ENCODE results near the gene GPR148. TPM values are rescaled to one million over a fixed set of nuclear protein-coding genes. Genes with fewer than 3 reads are reported as not detected.

Gene GPR148
- polyA plus RNA-seq, 4 donors = 0.04 to 0.22 TPM; not detected in 2

- Histone ChIP-seq H3K4me3 (ENCODE audit: low read depth in 1 of 3, low read length in 3 of 3) (no peak overlapping the region), H3K9me3 (ENCODE audit: control insufficient read depth in 2 of 2, insufficient read depth in 1 of 2, low read depth in 1 of 2, low read length in 1 of 2) (no peaks in the 10 kb centered on the region)
- no peak for FAIRE-seq
Measured at GRCh38 chr2:130764035-130764820, 35.4 kb downstream of the GPR148 start.

GRCh38 chr2:130764821-130765115 is 35.9 kb downstream of the GPR148 start:
- Histone ChIP-seq H3K9me3 (ENCODE audit: control insufficient read depth in 2 of 2, insufficient read depth in 1 of 2, low read depth in 1 of 2, low read length in 1 of 2) (no peaks in the 10 kb centered on the region), H3K27me3 (ENCODE audit: control insufficient read depth in 3 of 3, insufficient read depth in 3 of 3, low read length in 3 of 3) (peaks cover 0 to 4% (median 0%) of the 10 kb centered on the region in 3 donors), H3K27ac (ENCODE audit: low read depth in 1 of 3, low read length in 2 of 3) (no peak overlapping the region), H3K4me3 (ENCODE audit: low read depth in 1 of 3, low read length in 3 of 3) (no peak overlapping the region), H3K36me3 (ENCODE audit: control insufficient read depth in 3 of 3, insufficient read depth in 2 of 3, low read depth in 1 of 3, low read length in 3 of 3) (no peaks in the 10 kb centered on the region), H3K4me1 (ENCODE audit: control insufficient read depth in 3 of 3, insufficient read depth in 2 of 3, low read depth in 1 of 3, low read length in 2 of 3) (no peaks in the 10 kb centered on the region)
- DNase-seq (no peak), FAIRE-seq (no peak)
- 87 to 90% (median 89%) methylated on average over 5 of the region's 5 CpGs for WGBS, 3 donors

More at GRCh38 chr2:130764035-130764820, 35.4 kb downstream of the GPR148 start:
- no peak for DNase-seq
- 73 to 83% (median 78%) methylated on average over 12 to 15 of the region's 15 CpGs for WGBS, 3 donors
- H3K27ac ChIP-seq (ENCODE audit: low read depth in 1 of 3, low read length in 2 of 3) = no peak overlapping the region
- peaks cover 0 to 4% (median 0%) of the 10 kb centered on the region in 3 donors for H3K27me3 ChIP-seq (ENCODE audit: control insufficient read depth in 3 of 3, insufficient read depth in 3 of 3, low read length in 3 of 3)
- no peaks in the 10 kb centered on the region for H3K36me3 ChIP-seq (ENCODE audit: control insufficient read depth in 3 of 3, insufficient read depth in 2 of 3, low read depth in 1 of 3, low read length in 3 of 3)
- H3K4me1 ChIP-seq (ENCODE audit: control insufficient read depth in 3 of 3, insufficient read depth in 2 of 3, low read depth in 1 of 3, low read length in 2 of 3) = no peaks in the 10 kb centered on the region

- 46 to 70% (median 51%) methylated on average over 6 of the region's 6 CpGs for WGBS, 3 donors
- FAIRE-seq (no peak), DNase-seq (no peak)
- Histone ChIP-seq H3K9me3 (ENCODE audit: control insufficient read depth in 2 of 2, insufficient read depth in 1 of 2, low read depth in 1 of 2, low read length in 1 of 2) (no peaks in the 10 kb centered on the region), H3K4me3 (ENCODE audit: low read depth in 1 of 3, low read length in 3 of 3) (no peak overlapping the region), H3K27me3 (ENCODE audit: control insufficient read depth in 3 of 3, insufficient read depth in 3 of 3, low read length in 3 of 3) (peaks cover 0 to 4% (median 0%) of the 10 kb centered on the region in 3 donors), H3K4me1 (ENCODE audit: control insufficient read depth in 3 of 3, insufficient read depth in 2 of 3, low read depth in 1 of 3, low read length in 2 of 3) (no peaks in the 10 kb centered on the region), H3K27ac (ENCODE audit: low read depth in 1 of 3, low read length in 2 of 3) (no peak overlapping the region), H3K36me3 (ENCODE audit: control insufficient read depth in 3 of 3, insufficient read depth in 2 of 3, low read depth in 1 of 3, low read length in 3 of 3) (no peaks in the 10 kb centered on the region)
Measured at GRCh38 chr2:130765464-130765863, 36.6 kb downstream of the GPR148 start.

GRCh38 chr2:130766037-130766436 is 37.2 kb downstream of the GPR148 start:
- peaks cover 0 to 2% (median 0%) of the 10 kb centered on the region in 3 donors for H3K27me3 ChIP-seq (ENCODE audit: control insufficient read depth in 3 of 3, insufficient read depth in 3 of 3, low read length in 3 of 3)
- no peaks in the 10 kb centered on the region for H3K4me1 ChIP-seq (ENCODE audit: control insufficient read depth in 3 of 3, insufficient read depth in 2 of 3, low read depth in 1 of 3, low read length in 2 of 3)
- H3K9me3 ChIP-seq (ENCODE audit: control insufficient read depth in 2 of 2, insufficient read depth in 1 of 2, low read depth in 1 of 2, low read length in 1 of 2) = no peaks in the 10 kb centered on the region
- no peak for FAIRE-seq
- H3K27ac ChIP-seq (ENCODE audit: low read depth in 1 of 3, low read length in 2 of 3) = no peak overlapping the region
- no peaks in the 10 kb centered on the region for H3K36me3 ChIP-seq (ENCODE audit: control insufficient read depth in 3 of 3, insufficient read depth in 2 of 3, low read depth in 1 of 3, low read length in 3 of 3)
- no peak overlapping the region for H3K4me3 ChIP-seq (ENCODE audit: low read depth in 1 of 3, low read length in 3 of 3)
- 88 to 90% (median 90%) methylated on average over 7 of the region's 7 CpGs for WGBS, 3 donors
- no peak for DNase-seq

- Histone ChIP-seq H3K27ac (ENCODE audit: low read depth in 1 of 3, low read length in 2 of 3) (no peak overlapping the region), H3K27me3 (ENCODE audit: control insufficient read depth in 3 of 3, insufficient read depth in 3 of 3, low read length in 3 of 3) (no peaks in the 10 kb centered on the region), H3K9me3 (ENCODE audit: control insufficient read depth in 2 of 2, insufficient read depth in 1 of 2, low read depth in 1 of 2, low read length in 1 of 2) (no peaks in the 10 kb centered on the region), H3K4me1 (ENCODE audit: control insufficient read depth in 3 of 3, insufficient read depth in 2 of 3, low read depth in 1 of 3, low read length in 2 of 3) (no peaks in the 10 kb centered on the region), H3K36me3 (ENCODE audit: control insufficient read depth in 3 of 3, insufficient read depth in 2 of 3, low read depth in 1 of 3, low read length in 3 of 3) (no peaks in the 10 kb centered on the region), H3K4me3 (ENCODE audit: low read depth in 1 of 3, low read length in 3 of 3) (no peak overlapping the region)
- FAIRE-seq (no peak), DNase-seq (no peak)
- 73 to 81% (median 77%) methylated on average over 12 of the region's 12 CpGs for WGBS, 3 donors
Measured at GRCh38 chr2:130766711-130767407, 38.0 kb downstream of the GPR148 start.

GRCh38 chr2:130767408-130767775 is 38.5 kb downstream of the GPR148 start:
- H3K36me3 ChIP-seq (ENCODE audit: control insufficient read depth in 3 of 3, insufficient read depth in 2 of 3, low read depth in 1 of 3, low read length in 3 of 3) = no peaks in the 10 kb centered on the region
- 62 to 78% (median 77%) methylated on average over 7 of the region's 7 CpGs for WGBS, 3 donors
- FAIRE-seq = no peak

GRCh38 chr2:130768191-130768855 is 39.5 kb downstream of the GPR148 start:
- no peak for DNase-seq
- no peak for FAIRE-seq
- Histone ChIP-seq H3K36me3 (ENCODE audit: control insufficient read depth in 3 of 3, insufficient read depth in 2 of 3, low read depth in 1 of 3, low read length in 3 of 3) (no peaks in the 10 kb centered on the region), H3K27me3 (ENCODE audit: control insufficient read depth in 3 of 3, insufficient read depth in 3 of 3, low read length in 3 of 3) (no peaks in the 10 kb centered on the region), H3K27ac (ENCODE audit: low read depth in 1 of 3, low read length in 2 of 3) (no peak overlapping the region), H3K4me1 (ENCODE audit: control insufficient read depth in 3 of 3, insufficient read depth in 2 of 3, low read depth in 1 of 3, low read length in 2 of 3) (no peaks in the 10 kb centered on the region), H3K9me3 (ENCODE audit: control insufficient read depth in 2 of 2, insufficient read depth in 1 of 2, low read depth in 1 of 2, low read length in 1 of 2) (no peaks in the 10 kb centered on the region), H3K4me3 (ENCODE audit: low read depth in 1 of 3, low read length in 3 of 3) (no peak overlapping the region)
- 70 to 81% (median 80%) methylated on average over 17 of the region's 17 CpGs for WGBS, 3 donors

More at GRCh38 chr2:130767408-130767775, 38.5 kb downstream of the GPR148 start:
- Histone ChIP-seq H3K9me3 (ENCODE audit: control insufficient read depth in 2 of 2, insufficient read depth in 1 of 2, low read depth in 1 of 2, low read length in 1 of 2) (no peaks in the 10 kb centered on the region), H3K27me3 (ENCODE audit: control insufficient read depth in 3 of 3, insufficient read depth in 3 of 3, low read length in 3 of 3) (no peaks in the 10 kb centered on the region), H3K4me1 (ENCODE audit: control insufficient read depth in 3 of 3, insufficient read depth in 2 of 3, low read depth in 1 of 3, low read length in 2 of 3) (no peaks in the 10 kb centered on the region), H3K27ac (ENCODE audit: low read depth in 1 of 3, low read length in 2 of 3) (no peak overlapping the region), H3K4me3 (ENCODE audit: low read depth in 1 of 3, low read length in 3 of 3) (no peak overlapping the region)
- no peak for DNase-seq

GRCh38 chr2:130769343-130769907 is 40.6 kb downstream of the GPR148 start:
- 72 to 81% (median 79%) methylated on average over 7 of the region's 7 CpGs for WGBS, 3 donors
- no peak overlapping the region for H3K4me3 ChIP-seq (ENCODE audit: low read depth in 1 of 3, low read length in 3 of 3)
- FAIRE-seq (no peak), DNase-seq (no peak)
- H3K27me3 ChIP-seq (ENCODE audit: control insufficient read depth in 3 of 3, insufficient read depth in 3 of 3, low read length in 3 of 3) = no peaks in the 10 kb centered on the region
- no peaks in the 10 kb centered on the region for H3K9me3 ChIP-seq (ENCODE audit: control insufficient read depth in 2 of 2, insufficient read depth in 1 of 2, low read depth in 1 of 2, low read length in 1 of 2)
- no peak overlapping the region for H3K27ac ChIP-seq (ENCODE audit: low read depth in 1 of 3, low read length in 2 of 3)
- H3K4me1 ChIP-seq (ENCODE audit: control insufficient read depth in 3 of 3, insufficient read depth in 2 of 3, low read depth in 1 of 3, low read length in 2 of 3) = no peaks in the 10 kb centered on the region
- no peaks in the 10 kb centered on the region for H3K36me3 ChIP-seq (ENCODE audit: control insufficient read depth in 3 of 3, insufficient read depth in 2 of 3, low read depth in 1 of 3, low read length in 3 of 3)
